HG03378 (cell line): ENCODE results near the gene MAOB.
"Not testable (repeated sequence)": the region's sequence is repeated elsewhere in the genome, so short reads cannot be mapped to it uniquely, and the experiment has no call there.

Experiments
- ATAC-seq: cut with Tn5 transposase; IDR thresholded peaks from one replicate; pipeline ENCODE4 v1.9.1; 2021; ENCODE audit warnings: mild to moderate bottlenecking, moderate library complexity; ENCODE audit not compliant: unreplicated experiment

The MAOB gene

DNA sequence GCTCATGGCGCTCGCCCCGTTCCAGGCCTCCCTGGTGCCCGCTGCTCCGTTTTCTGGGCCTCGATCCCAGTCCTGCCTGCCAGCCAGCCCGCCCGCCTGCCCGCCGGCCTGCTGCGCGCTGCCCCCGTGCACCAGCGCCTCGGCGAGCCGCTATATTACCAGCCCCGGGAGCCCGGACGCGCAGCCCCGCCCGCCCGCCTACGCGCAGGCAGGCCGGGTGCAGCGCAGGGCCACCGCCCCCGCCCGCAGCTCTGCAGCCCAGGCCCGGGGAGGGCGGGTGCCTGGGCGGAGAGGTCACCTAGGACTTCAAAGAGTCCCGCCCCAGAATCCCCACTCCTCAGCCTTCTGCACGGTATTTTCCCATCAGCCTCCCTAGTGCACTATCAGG, at the start of gene MAOB:
MAOB (minus strand) TSS at position 157 of the 388 bp plus-strand sequence; CDS start at position 6, 151 bp downstream.
- ATAC-seq: no peak

DNA sequence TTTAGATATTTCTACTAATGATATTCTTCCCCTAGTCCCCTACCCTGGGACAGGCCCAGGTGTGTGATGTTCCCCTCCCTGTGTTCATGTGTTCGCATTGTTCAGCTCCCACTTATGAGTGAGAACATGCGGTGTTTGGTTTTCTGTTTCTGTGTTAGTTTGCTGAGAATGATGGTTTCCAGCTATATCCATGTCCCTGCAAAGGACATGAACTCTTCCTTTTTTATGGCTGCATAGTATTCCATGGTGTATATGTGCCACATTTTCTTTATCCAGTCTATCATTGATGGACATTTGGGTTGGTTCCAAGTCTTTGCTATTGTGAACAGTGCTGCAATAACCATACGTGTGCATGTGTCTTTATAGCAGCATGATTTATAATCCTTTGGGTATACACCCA, 39.8 kb upstream of the MAOB start:
- not testable (repeated sequence) for ATAC-seq

- ATAC-seq: not testable (repeated sequence)
These were observed 28.5 kb upstream of the MAOB start for GRCh38 chrX:43910772-43911171.

GRCh38 chrX:43910012-43910411, 27.8 kb upstream of the MAOB start:
- ATAC-seq: no peak

DNA sequence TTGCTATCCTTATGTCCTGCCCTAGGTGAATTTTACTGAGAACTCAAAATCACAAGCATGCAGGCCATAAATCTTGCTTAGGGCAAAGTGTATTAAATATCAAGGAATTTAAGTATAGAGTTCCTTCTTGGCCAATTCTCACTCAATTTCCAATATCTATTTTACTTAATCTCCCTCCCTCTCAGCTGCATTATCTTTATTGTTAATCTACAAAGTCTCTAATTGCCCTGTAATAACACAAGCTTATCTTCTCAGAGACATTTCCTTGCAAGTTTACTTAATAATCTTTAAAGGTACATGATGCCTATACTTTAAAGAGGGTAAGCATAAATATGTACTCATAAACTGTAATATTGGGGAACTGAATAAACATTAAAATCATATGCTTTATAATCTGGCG, 26.9 kb upstream of the MAOB start:
- no peak for ATAC-seq

GRCh38 chrX:43899878-43900815, 17.9 kb upstream of the MAOB start:
- no peak for ATAC-seq

DNA sequence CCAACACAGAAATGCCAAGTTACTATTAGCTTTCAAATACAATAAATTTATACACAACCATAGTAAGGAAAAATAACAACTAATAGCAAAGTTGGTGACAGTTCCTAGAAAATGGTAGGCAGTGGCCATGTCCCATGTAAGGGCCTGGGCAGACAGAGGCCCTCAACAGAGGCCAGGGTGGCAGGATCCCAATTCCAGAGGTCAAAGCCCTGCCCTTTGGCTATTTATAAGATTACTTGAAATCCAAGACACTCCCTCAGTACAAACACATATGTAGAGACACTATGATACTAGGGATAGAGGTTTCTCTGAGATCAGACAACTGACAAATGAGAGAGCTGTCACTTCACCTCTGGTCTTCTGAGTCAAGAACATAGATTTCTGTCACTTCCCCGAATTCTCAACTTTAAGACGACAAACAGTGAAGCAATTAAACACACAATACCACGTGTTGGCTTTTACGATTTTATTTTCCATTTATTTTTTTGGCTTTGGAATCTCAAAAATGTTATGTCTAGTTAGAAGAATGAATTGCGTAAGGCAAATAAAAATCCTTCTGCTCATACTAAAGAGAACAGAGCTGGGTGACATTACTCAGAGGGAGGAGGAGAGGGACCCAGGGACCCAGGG, 16.3 kb upstream of the MAOB start:
- ATAC-seq: no peak

DNA sequence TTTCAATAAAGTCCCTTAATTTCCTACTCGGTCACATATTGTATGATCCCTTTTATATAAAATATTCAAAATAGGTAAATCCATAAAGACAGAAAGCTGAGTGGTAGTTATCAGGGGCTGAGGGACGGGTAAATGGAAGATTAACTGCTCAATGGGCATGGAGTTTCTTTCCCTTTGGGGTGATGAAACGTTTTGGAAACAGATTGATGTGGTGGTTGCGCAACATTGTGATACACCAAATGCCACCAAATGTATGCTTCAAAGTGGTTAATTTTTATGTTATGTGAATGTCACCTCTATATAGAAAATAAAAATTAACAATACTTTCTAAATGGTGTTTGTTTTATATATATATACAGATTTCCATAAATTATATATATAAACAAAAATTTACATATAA, 15.0 kb upstream of the MAOB start:
- ATAC-seq: no peak

DNA sequence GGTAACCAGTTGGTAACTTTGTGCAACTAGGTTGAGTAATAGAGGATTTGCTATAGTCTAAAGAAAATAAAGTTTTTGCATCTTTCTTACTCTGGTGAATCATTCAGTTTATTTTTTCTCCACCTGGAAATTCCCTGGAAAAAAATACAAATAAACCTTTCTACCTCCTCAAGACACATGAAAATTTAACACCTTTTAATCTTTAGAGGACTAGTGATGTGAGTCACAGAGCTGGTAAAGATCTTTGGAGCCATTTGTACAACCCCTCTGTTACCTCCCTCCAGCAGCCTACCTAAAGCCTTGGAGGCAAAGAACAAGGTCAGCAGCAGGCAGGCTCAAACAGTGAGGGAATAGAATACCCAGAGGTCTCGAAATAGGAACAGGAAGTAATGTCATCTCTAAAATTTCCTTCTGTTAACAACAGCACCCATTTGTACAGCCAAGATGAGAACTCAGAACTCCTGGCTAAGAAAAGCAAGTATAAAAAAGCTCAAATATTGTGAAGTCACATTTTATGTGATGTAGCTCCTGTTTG, 10.2 kb upstream of the MAOB start:
- ATAC-seq: no peak

DNA sequence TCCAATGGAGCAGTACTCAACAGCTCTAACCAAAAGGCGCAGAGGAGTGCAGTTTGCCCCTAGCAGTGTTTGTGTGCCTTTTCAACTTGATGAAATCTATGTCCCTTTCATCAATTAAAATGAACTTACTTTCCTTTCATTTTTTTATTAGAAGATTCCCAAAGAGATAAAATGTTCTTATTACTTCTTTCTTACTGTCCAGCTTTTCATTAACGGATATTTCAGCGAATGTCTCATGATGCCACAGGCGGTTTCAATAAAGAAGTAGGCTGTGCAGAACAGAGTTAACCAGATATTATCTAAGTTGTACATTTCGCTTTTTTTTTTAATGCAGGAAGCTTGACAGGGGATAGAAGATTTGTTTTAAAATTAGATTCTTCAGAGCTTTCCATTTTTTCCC, 3.4 kb upstream of the MAOB start:
- no peak for ATAC-seq

- ATAC-seq: no peak
These were observed 598 bp downstream of the MAOB start for GRCh38 chrX:43881410-43882293.

DNA sequence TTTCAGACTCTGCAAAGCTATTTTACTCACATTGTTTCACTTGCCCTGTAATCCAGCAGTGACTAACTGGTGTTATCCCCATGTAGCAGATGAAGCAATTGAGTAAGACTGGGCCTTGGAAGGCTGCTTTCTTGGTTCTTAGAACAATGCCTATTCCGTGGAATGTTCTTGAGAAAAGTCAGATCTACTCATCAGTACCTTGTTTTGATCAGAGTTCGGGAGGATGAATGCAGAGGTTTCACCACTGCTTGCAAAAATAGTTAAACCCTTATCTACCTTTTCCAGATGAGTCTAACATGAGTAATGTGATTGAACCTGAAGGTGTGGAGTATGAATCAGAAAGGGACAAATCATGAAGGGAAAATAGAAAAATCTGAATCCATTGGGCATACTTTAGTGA, 1.8 kb downstream of the MAOB start:
- no peak for ATAC-seq

GRCh38 chrX:43878906-43879526, 3.2 kb downstream of the MAOB start:
- no peak for ATAC-seq

DNA sequence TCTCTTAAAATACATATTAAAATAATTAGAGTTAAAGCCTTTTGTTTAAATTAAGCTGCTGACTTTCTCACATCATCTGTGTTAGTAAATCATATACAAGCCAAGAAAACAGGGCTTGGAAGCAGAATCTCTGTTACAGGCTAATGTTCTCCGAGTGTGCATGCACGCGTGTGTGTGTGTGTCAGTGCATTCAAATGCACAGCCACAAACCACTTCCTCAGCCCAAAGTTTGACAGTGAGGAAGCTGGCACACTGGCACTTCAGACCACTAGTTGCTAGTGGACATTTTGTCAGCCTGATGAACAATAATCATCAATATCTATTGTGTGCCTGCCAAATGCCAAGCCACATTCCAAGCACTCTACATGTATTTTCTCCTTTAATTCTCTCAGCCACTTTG, 5.6 kb downstream of the MAOB start:
- no peak for ATAC-seq

- no peak for ATAC-seq
These were observed 11.4 kb downstream of the MAOB start for GRCh38 chrX:43870758-43871419.

DNA sequence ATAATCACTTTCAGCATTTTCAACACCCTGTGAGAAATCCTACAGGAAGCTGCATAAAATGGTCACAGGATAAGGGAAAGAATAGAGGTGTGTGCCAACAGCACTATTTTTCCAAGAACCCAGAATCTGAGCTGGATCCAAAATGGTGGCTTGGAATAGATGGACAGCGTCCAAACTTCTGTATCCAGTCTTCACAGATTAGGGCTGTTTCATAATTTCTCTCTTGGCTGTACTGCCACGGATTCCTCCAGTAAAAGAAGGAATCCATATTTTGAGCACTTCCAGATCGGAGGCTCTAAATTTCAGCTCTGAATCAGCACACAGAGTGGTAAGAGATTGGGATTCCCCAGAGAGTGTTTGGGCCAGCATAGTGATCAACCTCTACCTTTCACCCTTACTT, 12.2 kb downstream of the MAOB start:
- ATAC-seq: no peak

DNA sequence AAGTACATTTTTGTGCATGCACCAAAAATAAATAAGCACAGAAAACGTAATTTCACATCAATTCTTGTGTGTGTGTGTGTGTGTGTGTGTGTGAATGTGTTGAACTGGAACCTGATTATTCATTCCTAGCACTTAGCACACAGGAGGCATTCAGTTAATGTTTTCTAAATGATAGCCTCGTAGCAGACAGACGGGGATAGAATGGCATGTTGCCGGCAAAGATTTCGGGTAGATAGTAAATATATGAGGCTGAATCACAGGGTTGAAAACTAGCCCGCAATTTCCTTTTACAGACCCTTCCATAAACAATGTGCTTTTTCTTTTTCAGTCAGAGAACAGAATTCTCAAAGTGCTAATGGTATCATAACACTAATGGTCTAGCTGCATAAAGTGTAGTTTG, 13.5 kb downstream of the MAOB start:
- no peak for ATAC-seq

- no peak for ATAC-seq
These were observed 15.8 kb downstream of the MAOB start for GRCh38 chrX:43866423-43866822.

DNA sequence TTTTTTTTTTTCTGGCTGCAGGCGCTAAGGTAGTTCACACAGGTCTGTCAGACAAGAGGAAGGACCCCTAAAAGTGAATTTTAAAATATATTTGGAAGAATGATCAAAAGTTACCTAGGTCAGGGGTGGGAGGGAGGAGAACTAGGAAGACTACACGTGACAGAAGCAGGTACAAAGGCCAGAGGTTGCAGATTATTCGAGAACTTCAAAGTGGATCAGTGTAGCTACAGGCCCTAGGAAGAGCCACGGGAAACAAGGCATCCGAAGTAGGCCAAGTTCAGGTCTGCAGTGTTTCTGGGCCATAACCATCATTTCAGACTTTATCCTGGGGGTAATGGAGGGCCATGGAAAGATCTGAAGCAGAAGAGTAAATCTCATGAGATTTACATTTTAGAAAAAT, 16.5 kb downstream of the MAOB start:
- ATAC-seq: no peak

- ATAC-seq: no peak
These were observed 19.8 kb downstream of the MAOB start for GRCh38 chrX:43862434-43862833.
